ENCODE measurements around the gene CTBP2.
A peak's percentile ranks its signal among the peaks of the same experiment; 100 is the strongest.
"Not testable (repeated sequence)": the region's sequence is repeated elsewhere in the genome, so short reads cannot be mapped to it uniquely, and the experiment has no call there.

CTBP2 gene

GRCh38 chr10:125061557-125062226 is 98.7 kb downstream of the CTBP2 start:
- peak overlapping the region; percentile 37 for H3K4me3 ChIP-seq (ENCODE audit: low read length)

GRCh38 chr10:125060826-125061556 is 99.4 kb downstream of the CTBP2 start:
- Histone ChIP-seq H3K4me1 (ENCODE audit: control insufficient read depth, insufficient read depth, low read length) (peaks cover 76% of the 10 kb centered on the region), H3K27me3 (ENCODE audit: control insufficient read depth, insufficient read depth, low read length) (no peaks in the 10 kb centered on the region), H3K36me3 (ENCODE audit: insufficient read depth, low read length) (peaks cover 2% of the 10 kb centered on the region), H3K9me3 (replicated peaks; ENCODE audit: low read length) (no peaks in the 10 kb centered on the region), H3K4me2 (ENCODE audit: low read length) (peak overlapping the region; percentile 70), H3K4me3 (ENCODE audit: low read length) (peak overlapping the region; percentile 37), H3K9ac (ENCODE audit: low read depth, low read length) (peak overlapping the region; percentile 68)

More at GRCh38 chr10:125061557-125062226, 98.7 kb downstream of the CTBP2 start:
- peaks cover 71% of the 10 kb centered on the region for H3K4me1 ChIP-seq (ENCODE audit: control insufficient read depth, insufficient read depth, low read length)
- peaks cover 9% of the 10 kb centered on the region for H3K36me3 ChIP-seq (ENCODE audit: insufficient read depth, low read length)
- peak overlapping the region; percentile 70 for H3K4me2 ChIP-seq (ENCODE audit: low read length)
- no peaks in the 10 kb centered on the region for H3K27me3 ChIP-seq (ENCODE audit: control insufficient read depth, insufficient read depth, low read length)
- peak overlapping the region; percentile 68 for H3K9ac ChIP-seq (ENCODE audit: low read depth, low read length)
- no peaks in the 10 kb centered on the region for H3K9me3 ChIP-seq (replicated peaks; ENCODE audit: low read length)

- Histone ChIP-seq H3K4me1 (ENCODE audit: control insufficient read depth, insufficient read depth, low read length) (peaks cover 75% of the 10 kb centered on the region), H3K4me3 (ENCODE audit: low read length) (peak overlapping the region; percentile 33), H3K36me3 (ENCODE audit: insufficient read depth, low read length) (no peaks in the 10 kb centered on the region), H3K9ac (ENCODE audit: low read depth, low read length) (peak overlapping the region; percentile 63), H3K27me3 (ENCODE audit: control insufficient read depth, insufficient read depth, low read length) (no peaks in the 10 kb centered on the region), H3K9me3 (replicated peaks; ENCODE audit: low read length) (no peaks in the 10 kb centered on the region), H3K4me2 (ENCODE audit: low read length) (peak overlapping the region; percentile 70)
Observed at GRCh38 chr10:125060482-125060825, 99.9 kb downstream of the CTBP2 start.

- peak overlapping the region; percentile 16 for H3K4me3 ChIP-seq (ENCODE audit: low read length)
- no peaks in the 10 kb centered on the region for H3K36me3 ChIP-seq (ENCODE audit: insufficient read depth, low read length)
- H3K27me3 ChIP-seq (ENCODE audit: control insufficient read depth, insufficient read depth, low read length) = no peaks in the 10 kb centered on the region
- H3K4me2 ChIP-seq (ENCODE audit: low read length) = peak overlapping the region; percentile 70
- H3K9me3 ChIP-seq (replicated peaks; ENCODE audit: low read length) = no peaks in the 10 kb centered on the region
- H3K4me1 ChIP-seq (ENCODE audit: control insufficient read depth, insufficient read depth, low read length) = peaks cover 71% of the 10 kb centered on the region
- peak overlapping the region; percentile 63 for H3K9ac ChIP-seq (ENCODE audit: low read depth, low read length)
Observed at GRCh38 chr10:125060026-125060425, 100.3 kb downstream of the CTBP2 start.

GRCh38 chr10:125059348-125059747 is 101.0 kb downstream of the CTBP2 start:
- H3K9ac ChIP-seq (ENCODE audit: low read depth, low read length); H3K9me3 ChIP-seq (replicated peaks; ENCODE audit: low read length); H3K4me2 ChIP-seq (ENCODE audit: low read length); H3K36me3 ChIP-seq (ENCODE audit: insufficient read depth, low read length); H3K27me3 ChIP-seq (ENCODE audit: control insufficient read depth, insufficient read depth, low read length); H3K4me3 ChIP-seq (ENCODE audit: low read length): not testable (repeated sequence)
- peaks cover 64% of the 10 kb centered on the region for H3K4me1 ChIP-seq (ENCODE audit: control insufficient read depth, insufficient read depth, low read length)

GRCh38 chr10:125057158-125058001 is 103.0 kb downstream of the CTBP2 start:
- H3K4me1 ChIP-seq (ENCODE audit: control insufficient read depth, insufficient read depth, low read length) = peaks cover 48% of the 10 kb centered on the region
- H3K9ac ChIP-seq (ENCODE audit: low read depth, low read length) = peak overlapping the region; percentile 68

GRCh38 chr10:125056161-125057132 is 103.9 kb downstream of the CTBP2 start:
- no peaks in the 10 kb centered on the region for H3K36me3 ChIP-seq (ENCODE audit: insufficient read depth, low read length)
- peak overlapping the region; percentile 68 for H3K9ac ChIP-seq (ENCODE audit: low read depth, low read length)
- H3K4me3 ChIP-seq (ENCODE audit: low read length) = peak overlapping the region; percentile 2
- H3K9me3 ChIP-seq (replicated peaks; ENCODE audit: low read length) = no peaks in the 10 kb centered on the region
- peaks cover 39% of the 10 kb centered on the region for H3K4me1 ChIP-seq (ENCODE audit: control insufficient read depth, insufficient read depth, low read length)
- no peaks in the 10 kb centered on the region for H3K27me3 ChIP-seq (ENCODE audit: control insufficient read depth, insufficient read depth, low read length)
- H3K4me2 ChIP-seq (ENCODE audit: low read length) = peak overlapping the region; percentile 59

More at GRCh38 chr10:125057158-125058001, 103.0 kb downstream of the CTBP2 start:
- no peaks in the 10 kb centered on the region for H3K36me3 ChIP-seq (ENCODE audit: insufficient read depth, low read length)
- no peaks in the 10 kb centered on the region for H3K9me3 ChIP-seq (replicated peaks; ENCODE audit: low read length)
- no peaks in the 10 kb centered on the region for H3K27me3 ChIP-seq (ENCODE audit: control insufficient read depth, insufficient read depth, low read length)
- peak overlapping the region; percentile 59 for H3K4me2 ChIP-seq (ENCODE audit: low read length)
- no peak overlapping the region for H3K4me3 ChIP-seq (ENCODE audit: low read length)

- Histone ChIP-seq H3K27me3 (ENCODE audit: control insufficient read depth, insufficient read depth, low read length) (no peaks in the 10 kb centered on the region), H3K4me1 (ENCODE audit: control insufficient read depth, insufficient read depth, low read length) (peaks cover 30% of the 10 kb centered on the region), H3K36me3 (ENCODE audit: insufficient read depth, low read length) (no peaks in the 10 kb centered on the region)
Observed at GRCh38 chr10:125055446-125055845, 104.9 kb downstream of the CTBP2 start.

GRCh38 chr10:125054669-125055268 is 105.6 kb downstream of the CTBP2 start:
- no peak overlapping the region for H3K4me3 ChIP-seq (ENCODE audit: low read length)
- H3K9me3 ChIP-seq (replicated peaks; ENCODE audit: low read length) = no peaks in the 10 kb centered on the region
- peaks cover 23% of the 10 kb centered on the region for H3K4me1 ChIP-seq (ENCODE audit: control insufficient read depth, insufficient read depth, low read length)
- H3K9ac ChIP-seq (ENCODE audit: low read depth, low read length) = no peak overlapping the region
- H3K4me2 ChIP-seq (ENCODE audit: low read length) = no peak overlapping the region
- H3K27me3 ChIP-seq (ENCODE audit: control insufficient read depth, insufficient read depth, low read length) = no peaks in the 10 kb centered on the region
- no peaks in the 10 kb centered on the region for H3K36me3 ChIP-seq (ENCODE audit: insufficient read depth, low read length)

More at GRCh38 chr10:125055446-125055845, 104.9 kb downstream of the CTBP2 start:
- Histone ChIP-seq H3K9me3 (replicated peaks; ENCODE audit: low read length) (no peaks in the 10 kb centered on the region), H3K4me2 (ENCODE audit: low read length) (no peak overlapping the region), H3K4me3 (ENCODE audit: low read length) (no peak overlapping the region), H3K9ac (ENCODE audit: low read depth, low read length) (no peak overlapping the region)

- Histone ChIP-seq H3K36me3 (ENCODE audit: insufficient read depth, low read length) (no peaks in the 10 kb centered on the region), H3K9me3 (replicated peaks; ENCODE audit: low read length) (no peaks in the 10 kb centered on the region), H3K9ac (ENCODE audit: low read depth, low read length) (no peak overlapping the region), H3K27me3 (ENCODE audit: control insufficient read depth, insufficient read depth, low read length) (no peaks in the 10 kb centered on the region), H3K4me2 (ENCODE audit: low read length) (no peak overlapping the region), H3K4me1 (ENCODE audit: control insufficient read depth, insufficient read depth, low read length) (peaks cover 22% of the 10 kb centered on the region), H3K4me3 (ENCODE audit: low read length) (no peak overlapping the region)
Observed at GRCh38 chr10:125054216-125054615, 106.1 kb downstream of the CTBP2 start.
